Measurements from ENCODE around the gene SHQ1.

SHQ1 gene

DNA sequence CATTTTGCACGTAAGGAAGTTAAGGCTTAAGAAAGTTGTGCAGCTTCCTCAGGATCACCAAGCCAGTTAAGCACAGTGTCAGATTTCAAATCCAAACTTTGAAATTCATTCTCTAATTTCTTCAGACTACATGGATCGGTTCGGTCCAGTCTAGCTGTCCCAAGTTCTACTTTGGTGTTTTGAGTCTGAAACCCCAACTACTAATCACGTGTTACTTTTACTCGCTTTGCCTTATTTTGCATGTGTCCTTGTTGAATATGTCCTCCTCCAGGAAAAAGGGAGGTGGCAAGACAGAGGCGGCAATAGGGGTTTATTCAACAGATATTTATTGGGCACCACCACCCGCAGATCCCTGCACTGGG lies 39.1 kb upstream of the SHQ1 start:
- TF ChIP-seq, protein P1, sequence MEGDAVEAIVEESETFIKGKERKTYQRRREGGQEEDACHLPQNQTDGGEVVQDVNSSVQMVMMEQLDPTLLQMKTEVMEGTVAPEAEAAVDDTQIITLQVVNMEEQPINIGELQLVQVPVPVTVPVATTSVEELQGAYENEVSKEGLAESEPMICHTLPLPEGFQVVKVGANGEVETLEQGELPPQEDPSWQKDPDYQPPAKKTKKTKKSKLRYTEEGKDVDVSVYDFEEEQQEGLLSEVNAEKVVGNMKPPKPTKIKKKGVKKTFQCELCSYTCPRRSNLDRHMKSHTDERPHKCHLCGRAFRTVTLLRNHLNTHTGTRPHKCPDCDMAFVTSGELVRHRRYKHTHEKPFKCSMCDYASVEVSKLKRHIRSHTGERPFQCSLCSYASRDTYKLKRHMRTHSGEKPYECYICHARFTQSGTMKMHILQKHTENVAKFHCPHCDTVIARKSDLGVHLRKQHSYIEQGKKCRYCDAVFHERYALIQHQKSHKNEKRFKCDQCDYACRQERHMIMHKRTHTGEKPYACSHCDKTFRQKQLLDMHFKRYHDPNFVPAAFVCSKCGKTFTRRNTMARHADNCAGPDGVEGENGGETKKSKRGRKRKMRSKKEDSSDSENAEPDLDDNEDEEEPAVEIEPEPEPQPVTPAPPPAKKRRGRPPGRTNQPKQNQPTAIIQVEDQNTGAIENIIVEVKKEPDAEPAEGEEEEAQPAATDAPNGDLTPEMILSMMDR (IDR thresholded peaks at IDR 0.05), result no peak
- DNase-seq (ENCODE audit: low spot score), result no peak
- peak overlapping the region; percentile 76 for H3K4me3 ChIP-seq
- H3K27ac ChIP-seq, result peak overlapping the region; percentile 74 to 90

DNA sequence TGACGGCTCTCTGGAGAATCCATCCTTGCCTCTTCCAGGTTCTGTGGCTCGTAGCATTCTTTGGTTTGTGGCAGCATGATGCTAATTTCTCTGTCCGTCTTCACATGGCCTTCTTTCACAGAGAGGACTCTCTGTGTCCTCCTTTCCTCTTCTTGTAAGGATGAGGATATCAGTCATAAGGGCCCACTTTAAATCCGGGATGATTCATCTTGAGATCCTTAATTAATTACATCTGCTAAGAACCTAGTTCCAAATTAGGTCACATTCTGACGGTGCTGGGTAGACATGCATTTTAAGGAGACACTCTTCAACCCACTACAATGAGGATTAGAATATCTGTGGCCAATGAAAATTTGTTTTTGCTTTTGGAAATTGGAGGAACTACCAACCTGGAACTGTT lies 23.9 kb upstream of the SHQ1 start:
- no peak overlapping the region for H3K27ac ChIP-seq
- TF ChIP-seq, protein P1 (IDR thresholded peaks at IDR 0.05), result no peak
- no peak overlapping the region for H3K4me3 ChIP-seq
- no peak for DNase-seq (ENCODE audit: low spot score)

GRCh38 chr3:72862314-72863090 lies 14.3 kb upstream of the SHQ1 start:
- DNase-seq (ENCODE audit: low spot score), result no peak
- Histone ChIP-seq H3K4me3 (no peak overlapping the region), H3K27ac (no peak overlapping the region)
- TF ChIP-seq, protein P1 (IDR thresholded peaks at IDR 0.05), result no peak

DNA sequence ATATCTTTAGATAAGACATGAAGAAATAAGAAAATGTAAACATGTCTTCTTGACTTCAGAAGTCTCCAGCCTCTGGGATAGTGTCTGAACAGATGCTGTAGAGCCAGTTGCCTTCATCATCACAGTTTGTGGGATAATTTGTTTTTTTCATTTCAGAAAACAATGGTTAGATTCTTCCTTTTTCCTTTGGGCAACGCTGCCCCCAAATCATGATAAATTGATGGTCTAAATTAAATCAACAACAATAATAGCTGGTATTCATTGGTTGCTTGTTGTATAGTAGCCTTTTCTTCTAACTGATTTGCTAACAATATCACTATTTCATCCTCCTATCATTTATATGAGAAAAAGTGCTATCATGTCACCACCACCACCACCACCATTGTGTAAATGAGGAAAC lies 12.6 kb upstream of the SHQ1 start:
- H3K27ac ChIP-seq, result no peak overlapping the region
- TF ChIP-seq, protein P1 (IDR thresholded peaks at IDR 0.05), result no peak
- no peak for DNase-seq (ENCODE audit: low spot score)
- H3K4me3 ChIP-seq, result no peak overlapping the region

GRCh38 chr3:72860053-72860452 lies 11.8 kb upstream of the SHQ1 start:
- no peak for DNase-seq (ENCODE audit: low spot score)
- TF ChIP-seq, protein P1 (IDR thresholded peaks at IDR 0.05), result no peak
- H3K27ac ChIP-seq, result no peak overlapping the region
- no peak overlapping the region for H3K4me3 ChIP-seq

GRCh38 chr3:72855001-72855400 lies 6.8 kb upstream of the SHQ1 start:
- no peak overlapping the region for H3K4me3 ChIP-seq
- no peak overlapping the region for H3K27ac ChIP-seq
- DNase-seq (ENCODE audit: low spot score), result no peak
- TF ChIP-seq, protein P1 (IDR thresholded peaks at IDR 0.05), result no peak

DNA sequence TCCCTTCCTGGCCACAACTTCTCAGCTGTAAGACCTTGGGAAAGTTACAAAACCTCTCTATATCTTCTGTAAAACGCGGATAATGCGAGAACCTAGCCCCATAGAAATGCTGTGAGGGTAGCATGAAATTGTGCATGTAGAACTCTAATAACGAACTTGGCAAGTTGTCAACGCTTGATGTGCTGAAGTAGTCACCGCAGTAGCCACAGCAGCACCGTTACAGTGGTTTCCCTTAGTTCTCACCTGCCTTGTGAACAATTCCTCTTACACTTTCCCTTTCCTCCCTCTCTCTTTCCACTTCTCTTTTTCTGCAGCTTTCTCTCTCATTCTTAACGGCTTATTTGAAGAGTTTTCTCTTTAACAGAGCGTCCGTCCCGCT lies 447 bp upstream of the SHQ1 start:
- H3K4me3 ChIP-seq, result peak overlapping the region; percentile 84
- TF ChIP-seq, protein P1 (IDR thresholded peaks at IDR 0.05), result no peak
- H3K27ac ChIP-seq, result peak overlapping the region in 1 of 2 donors; percentile 81
- no peak for DNase-seq (ENCODE audit: low spot score)

All from coronary artery (tissue), 2 donors.